Caco-2 (cell line): ENCODE data around the gene RETREG1. TPM values are rescaled to one million over a fixed set of nuclear protein-coding genes. Genes with fewer than 3 reads are reported as not detected.

Experiments
- BruUV-seq: library from RNA; stranded (reverse); fragments of 400-500 nt; replicated peaks from 2 replicates; lab custom pipeline; 2021; lab: Mats Ljungman, UMichigan
- CTCF ChIA-PET: fragments of 300-600 bp; sonication (Branson Sonifier 250); formaldehyde crosslinking; loops from one replicate; lab custom pipeline; 2022; ENCODE audit warnings: antibody characterized with exemption; lab: Charles Lee
- POLR2A ChIA-PET: fragments of 300-600 bp; sonication (Branson Sonifier 250); formaldehyde crosslinking; loops from one replicate; lab custom pipeline; 2022; ENCODE audit warnings: antibody characterized with exemption; lab: Charles Lee
- DNase-seq, 2 experiments: peaks; one replicate each; pipeline versions ENCODE4 v3.0.0 to v3.0.0-alpha.2; 2020 to 2022
- H3K27me3 ChIP-seq: replicated peaks from 2 replicates; pipeline ENCODE4 v1.6.0; 2011; ENCODE audit warnings: low read length; ENCODE audit not compliant: control insufficient read depth, insufficient read depth
- H3K36me3 ChIP-seq: 2 replicates; pipeline ENCODE4 v1.5.1; 2011; ENCODE audit warnings: low read length; ENCODE audit not compliant: control insufficient read depth, insufficient read depth
- H3K4me1 ChIP-seq: fragments of 250-450 bp; sonication (Bioruptor Pico); 2 replicates; pipeline ENCODE4 v1.5.1; 2020; ENCODE audit warnings: mild to moderate bottlenecking
- H3K4me3 ChIP-seq: 2 replicates; pipeline ENCODE4 v1.5.1; 2011; ENCODE audit warnings: low read depth, mild to moderate bottlenecking, control low read depth, low read length
- H3K9me3 ChIP-seq: fragments of 250-450 bp; sonication (Bioruptor Pico); 2 replicates; pipeline ENCODE4 v1.5.1; 2020; ENCODE audit warnings: mild to moderate bottlenecking, moderate library complexity
- H3K27ac Mint-ChIP-seq: one replicate; pipeline ENCODE4 v1.8.0; 2022; ENCODE audit warnings: mixed read lengths; ENCODE audit not compliant: unreplicated experiment
- H3K27me3 Mint-ChIP-seq: one replicate; pipeline ENCODE4 v1.8.0; 2022; ENCODE audit warnings: mixed read lengths; ENCODE audit not compliant: insufficient read depth, unreplicated experiment
- H3K36me3 Mint-ChIP-seq: one replicate; pipeline ENCODE4 v1.8.0; 2022; ENCODE audit warnings: mild to moderate bottlenecking, mixed read lengths; ENCODE audit not compliant: insufficient read depth, unreplicated experiment
- H3K4me1 Mint-ChIP-seq: one replicate; pipeline ENCODE4 v1.8.0; 2022; ENCODE audit warnings: low read depth, mixed read lengths; ENCODE audit not compliant: unreplicated experiment
- H3K4me3 Mint-ChIP-seq: one replicate; pipeline ENCODE4 v1.8.0; 2022; ENCODE audit warnings: mild to moderate bottlenecking, moderate library complexity, mixed read lengths; ENCODE audit not compliant: unreplicated experiment
- H3K9me3 Mint-ChIP-seq: one replicate; pipeline ENCODE4 v1.8.0; 2022; ENCODE audit warnings: mixed read lengths; ENCODE audit not compliant: unreplicated experiment
- intact Hi-C: fragments of 100-400 bp; cut with micrococcal nuclease; formaldehyde crosslinking; loops from one replicate; pipeline ENCODE4 v1.10.0; 2022; ENCODE audit not compliant: unreplicated experiment
- total RNA-seq: library from RNA; stranded (reverse); gene quantifications from 2 replicates; pipeline ENCODE4 v1.2.3, GENCODE V29; 2022
- TF ChIP-seq, protein P1 (sequence below), 2 experiments: fragments of 200-600 bp in 1 of 2; IDR thresholded peaks; 1 replicate in 1 of 2; 2 replicates in 1 of 2; pipeline versions ENCODE4 v1.5.1 to v1.8.0; 2011 to 2022; ENCODE audit warnings: antibody characterized with exemption in 1 of 2, control low read depth in 1 of 2, inconsistent platforms in 1 of 2, low read depth in 1 of 2, low read length in 1 of 2, mild to moderate bottlenecking in 1 of 2, moderate library complexity in 1 of 2; ENCODE audit not compliant: insufficient read depth in 1 of 2, severe bottlenecking in 1 of 2, unreplicated experiment in 1 of 2

Gene RETREG1
- total RNA-seq, 1 experiment from 2014 or later, result 15.1 TPM

- CTCF ChIA-PET, result no interaction called here
- H3K9me3 Mint-ChIP-seq, result no peaks in the 10 kb centered on the region
- POLR2A ChIA-PET, result no interaction called here
- H3K27me3 Mint-ChIP-seq, result no peaks in the 10 kb centered on the region
- peak overlapping the region; percentile 92 for H3K27ac Mint-ChIP-seq
- intact Hi-C loops, result loop anchor here (1.0 kb wide), 1 partner anchor 16 kb away; no protein-coding TSS in a partner anchor
- H3K4me3 ChIP-seq, result no peak overlapping the region
- peaks cover 11% of the 10 kb centered on the region; the same call in 1 of the 2 replicates for H3K4me1 ChIP-seq
- no peaks in the 10 kb centered on the region for H3K9me3 ChIP-seq
- BruUV-seq, result no TSS peak
- H3K4me1 Mint-ChIP-seq, result peaks cover 33% of the 10 kb centered on the region
- no peak for DNase-seq
- H3K36me3 ChIP-seq, result peaks cover under 1% of the 10 kb centered on the region
- peaks cover 33% of the 10 kb centered on the region for H3K36me3 Mint-ChIP-seq
- TF ChIP-seq, protein P1, sequence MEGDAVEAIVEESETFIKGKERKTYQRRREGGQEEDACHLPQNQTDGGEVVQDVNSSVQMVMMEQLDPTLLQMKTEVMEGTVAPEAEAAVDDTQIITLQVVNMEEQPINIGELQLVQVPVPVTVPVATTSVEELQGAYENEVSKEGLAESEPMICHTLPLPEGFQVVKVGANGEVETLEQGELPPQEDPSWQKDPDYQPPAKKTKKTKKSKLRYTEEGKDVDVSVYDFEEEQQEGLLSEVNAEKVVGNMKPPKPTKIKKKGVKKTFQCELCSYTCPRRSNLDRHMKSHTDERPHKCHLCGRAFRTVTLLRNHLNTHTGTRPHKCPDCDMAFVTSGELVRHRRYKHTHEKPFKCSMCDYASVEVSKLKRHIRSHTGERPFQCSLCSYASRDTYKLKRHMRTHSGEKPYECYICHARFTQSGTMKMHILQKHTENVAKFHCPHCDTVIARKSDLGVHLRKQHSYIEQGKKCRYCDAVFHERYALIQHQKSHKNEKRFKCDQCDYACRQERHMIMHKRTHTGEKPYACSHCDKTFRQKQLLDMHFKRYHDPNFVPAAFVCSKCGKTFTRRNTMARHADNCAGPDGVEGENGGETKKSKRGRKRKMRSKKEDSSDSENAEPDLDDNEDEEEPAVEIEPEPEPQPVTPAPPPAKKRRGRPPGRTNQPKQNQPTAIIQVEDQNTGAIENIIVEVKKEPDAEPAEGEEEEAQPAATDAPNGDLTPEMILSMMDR (IDR thresholded peaks at IDR 0.05; ENCODE audit: insufficient read depth in 1 of 2, low read depth in 1 of 2, low read length in 1 of 2, severe bottlenecking in 1 of 2, unreplicated experiment in 1 of 2), result no peak
- H3K4me3 Mint-ChIP-seq, result peak overlapping the region; percentile 92
- no peaks in the 10 kb centered on the region for H3K27me3 ChIP-seq
Measured at GRCh38 chr5:16467363-16468219, 149.2 kb downstream of the RETREG1 start.

DNA sequence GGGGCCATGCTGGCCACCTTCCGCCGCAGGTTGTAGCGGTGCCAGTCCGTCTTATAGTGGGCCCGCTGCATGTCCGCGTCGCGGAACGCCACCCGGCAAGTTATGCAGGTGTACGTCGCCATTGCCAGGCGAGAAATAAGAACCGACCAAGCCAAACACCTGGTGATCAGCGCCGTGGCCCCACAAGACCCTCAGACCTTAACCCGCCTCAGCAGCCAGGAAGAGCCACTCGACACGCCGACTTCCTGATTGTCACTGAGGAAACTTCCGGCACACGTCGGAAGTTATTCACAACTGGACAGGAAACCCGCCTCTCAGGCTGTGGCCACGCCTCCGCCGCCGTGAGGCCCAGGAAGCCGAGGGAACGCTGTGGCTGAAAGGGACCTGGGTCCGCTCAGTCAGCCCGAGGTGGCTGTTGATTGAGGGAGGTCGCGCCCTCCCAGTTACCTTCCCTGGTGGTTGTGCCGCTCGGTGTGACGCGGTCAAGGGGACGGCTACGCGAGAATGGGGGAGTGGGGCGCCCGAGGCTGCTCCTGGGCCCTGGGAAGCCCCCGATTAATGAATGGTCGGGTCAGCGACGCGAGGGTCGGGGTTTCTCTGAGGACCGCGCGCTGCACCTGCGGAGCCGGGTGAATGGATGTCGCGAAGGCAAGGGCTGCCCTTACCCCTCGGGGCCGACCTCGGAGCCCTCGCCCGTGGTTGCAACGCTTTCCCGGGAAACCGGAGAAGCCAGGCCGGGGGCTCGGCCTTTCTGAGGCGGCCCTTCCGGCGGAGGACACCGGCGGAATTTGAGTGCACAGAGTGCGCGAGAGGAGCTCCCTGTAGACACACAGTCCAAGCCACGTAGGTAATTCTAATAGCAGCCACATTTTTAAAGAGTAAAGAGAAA, 151.0 kb downstream of the RETREG1 start, which contains the start of gene ZNF622:
ZNF622 (minus strand) TSS at position 257 of the 889 bp plus-strand sequence; CDS start at position 122, 135 bp downstream.
- Mint-ChIP-seq H3K36me3 (peaks cover 51% of the 10 kb centered on the region), H3K9me3 (no peaks in the 10 kb centered on the region), H3K4me1 (peaks cover 48% of the 10 kb centered on the region), H3K4me3 (peak within 1 kb of the TSS; percentile 92), H3K27ac (peak within 1 kb of the TSS; percentile 92), H3K27me3 (no peaks in the 10 kb centered on the region)
- Histone ChIP-seq H3K9me3 (no peaks in the 10 kb centered on the region), H3K4me3 (peak within 1 kb of the TSS; percentile 96), H3K4me1 (peaks cover 24% of the 10 kb centered on the region; the same call in 1 of the 2 replicates), H3K36me3 (peaks cover 6% of the 10 kb centered on the region), H3K27me3 (no peaks in the 10 kb centered on the region)
- ChIA-PET CTCF (no interaction called here), POLR2A (interaction anchor here (1.0 kb wide), 2 partner anchors 17 to 56 kb away, joined by 3 to 8 read pairs; no protein-coding TSS in a partner anchor)
- TF ChIP-seq, protein P1 (IDR thresholded peaks at IDR 0.05; ENCODE audit: insufficient read depth in 1 of 2, low read depth in 1 of 2, low read length in 1 of 2, severe bottlenecking in 1 of 2, unreplicated experiment in 1 of 2), result no peak
- DNase-seq, result peak; percentile 94
- no TSS peak for BruUV-seq
- intact Hi-C loops, result no loop called here
